GM10266 (cell line): Measurements from ENCODE around the gene C18orf54.
"Not testable (repeated sequence)": the region's sequence is repeated elsewhere in the genome, so short reads cannot be mapped to it uniquely, and the experiment has no call there.

ENCODE experiments used
- DNase-seq: peaks from one replicate; pipeline ENCODE4 v3.0.0; 2012; ENCODE audit errors: extremely low spot score
- CTCF ChIP-seq: IDR thresholded peaks from 2 replicates; pipeline ENCODE4 v1.5.1; 2012; ENCODE audit warnings: mild to moderate bottlenecking, low read depth; ENCODE audit not compliant: control insufficient read depth, insufficient read depth; ENCODE audit errors: missing control alignments

The C18orf54 gene

GRCh38 chr18:54360406-54360805 lies 2.7 kb downstream of the C18orf54 start:
- DNase-seq = no peak
- no peak for TF ChIP-seq CTCF

GRCh38 chr18:54378057-54378456 lies 20.4 kb downstream of the C18orf54 start:
- no peak for DNase-seq
- no peak for TF ChIP-seq CTCF

GRCh38 chr18:54381640-54382039 lies 23.9 kb downstream of the C18orf54 start:
- no peak for DNase-seq
- no peak for TF ChIP-seq CTCF

GRCh38 chr18:54382076-54382475 lies 24.4 kb downstream of the C18orf54 start:
- no peak for TF ChIP-seq CTCF
- DNase-seq = no peak

GRCh38 chr18:54382733-54383252 lies 25.1 kb downstream of the C18orf54 start:
- DNase-seq = no peak
- TF ChIP-seq CTCF = no peak

GRCh38 chr18:54386043-54386442 lies 28.3 kb downstream of the C18orf54 start:
- DNase-seq = no peak
- TF ChIP-seq CTCF = no peak

GRCh38 chr18:54386800-54387495 lies 29.2 kb downstream of the C18orf54 start:
- not testable (repeated sequence) for DNase-seq
